HG02852 (cell line): ENCODE results near the gene RPL3.
"Not testable (repeated sequence)": the region's sequence is repeated elsewhere in the genome, so short reads cannot be mapped to it uniquely, and the experiment has no call there.

Experiments used
- ATAC-seq: cut with Tn5 transposase; IDR thresholded peaks from one replicate; pipeline ENCODE4 v1.9.1; 2021; ENCODE audit warnings: mild to moderate bottlenecking, moderate library complexity; ENCODE audit not compliant: unreplicated experiment

Gene RPL3

GRCh38 chr22:39352306-39352891 is 33.0 kb upstream of the RPL3 start:
- no peak for ATAC-seq

- no peak for ATAC-seq
These were observed 32.3 kb upstream of the RPL3 start for GRCh38 chr22:39351689-39352214.

GRCh38 chr22:39350757-39351688 is 31.6 kb upstream of the RPL3 start:
- no peak for ATAC-seq

GRCh38 chr22:39349967-39350726 is 30.7 kb upstream of the RPL3 start, which contains the start of gene SYNGR1:
Gene SYNGR1, plus strand, starts transcription at chr22:39349991. Its CDS starts 20 bp downstream, at chr22:39350011.
- ATAC-seq = no peak

GRCh38 chr22:39349506-39349966 is 30.1 kb upstream of the RPL3 start:
- no peak for ATAC-seq

- ATAC-seq = no peak
These were observed 29.6 kb upstream of the RPL3 start for GRCh38 chr22:39348909-39349505.

- ATAC-seq = no peak
These were observed 25.8 kb upstream of the RPL3 start for GRCh38 chr22:39345231-39345630.

GRCh38 chr22:39344046-39344390 is 24.6 kb upstream of the RPL3 start:
- no peak for ATAC-seq

- no peak for ATAC-seq
These were observed 24.0 kb upstream of the RPL3 start for GRCh38 chr22:39343259-39344045.

GRCh38 chr22:39341179-39341578 is 21.8 kb upstream of the RPL3 start:
- no peak for ATAC-seq

GRCh38 chr22:39339775-39340174 is 20.4 kb upstream of the RPL3 start:
- not testable (repeated sequence) for ATAC-seq

GRCh38 chr22:39336411-39336810 is 17.0 kb upstream of the RPL3 start:
- no peak for ATAC-seq

- ATAC-seq = no peak
These were observed 13.1 kb upstream of the RPL3 start for GRCh38 chr22:39332441-39333064.

- ATAC-seq = not testable (repeated sequence)
These were observed 11.1 kb upstream of the RPL3 start for GRCh38 chr22:39330553-39330952.

GRCh38 chr22:39327995-39328754 is 8.8 kb upstream of the RPL3 start:
- no peak for ATAC-seq

GRCh38 chr22:39325392-39325932 is 6.0 kb upstream of the RPL3 start:
- no peak for ATAC-seq

GRCh38 chr22:39320616-39321029 is 1.2 kb upstream of the RPL3 start:
- not testable (repeated sequence) for ATAC-seq

- ATAC-seq = peak; percentile 13
These were observed 728 bp downstream of the RPL3 start for GRCh38 chr22:39318507-39319283.
